ENCODE measurements around the gene LRPAP1. TPM values are rescaled to one million over a fixed set of nuclear protein-coding genes. Genes with fewer than 3 reads are reported as not detected.

LRPAP1 gene
- polyA plus RNA-seq, 1 of the 3 experiments (the other 2 are of a cell fraction) = 209 TPM

DNA sequence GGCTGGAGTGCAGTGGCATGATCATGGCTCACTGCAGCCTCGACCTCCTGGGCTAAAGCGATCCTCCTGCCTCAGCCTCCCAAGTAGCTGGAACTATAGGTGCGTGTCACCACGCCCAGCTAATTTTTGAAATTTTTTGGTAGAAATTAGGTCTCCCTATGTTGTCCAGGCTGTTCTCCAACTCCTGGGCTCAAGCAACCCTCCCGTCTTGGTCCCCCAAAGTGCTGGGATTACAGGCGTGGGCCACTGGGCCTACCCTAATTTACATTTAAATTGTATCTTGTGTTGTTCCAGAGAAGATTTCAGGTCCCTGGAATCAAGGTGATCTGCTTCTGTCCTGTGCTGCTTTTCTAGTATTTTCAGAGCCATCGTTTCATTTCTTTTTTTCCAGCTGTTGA lies 1.2 kb upstream of the LRPAP1 start:
- no peak for TF ChIP-seq SMC3 (IDR thresholded peaks at IDR 0.05; ENCODE audit: low read depth, low read length)
- no peak for TF ChIP-seq TAF1 (IDR thresholded peaks at IDR 0.05; ENCODE audit: borderline replicate concordance, low read depth, low read length)
- no peak for TF ChIP-seq USF2 (IDR thresholded peaks at IDR 0.05; ENCODE audit: borderline replicate concordance, low read depth, low read length)
- no peak for TF ChIP-seq YY1 (IDR thresholded peaks at IDR 0.05; ENCODE audit: low read depth)
- TF ChIP-seq REST (IDR thresholded peaks at IDR 0.05; ENCODE audit: low read depth, low read length) = no peak
- TF ChIP-seq FOXJ3 (CRISPR knock-in tag; IDR thresholded peaks at IDR 0.05) = no peak
- TF ChIP-seq, protein P1, sequence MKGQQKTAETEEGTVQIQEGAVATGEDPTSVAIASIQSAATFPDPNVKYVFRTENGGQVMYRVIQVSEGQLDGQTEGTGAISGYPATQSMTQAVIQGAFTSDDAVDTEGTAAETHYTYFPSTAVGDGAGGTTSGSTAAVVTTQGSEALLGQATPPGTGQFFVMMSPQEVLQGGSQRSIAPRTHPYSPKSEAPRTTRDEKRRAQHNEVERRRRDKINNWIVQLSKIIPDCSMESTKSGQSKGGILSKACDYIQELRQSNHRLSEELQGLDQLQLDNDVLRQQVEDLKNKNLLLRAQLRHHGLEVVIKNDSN (IDR thresholded peaks at IDR 0.05; ENCODE audit: borderline replicate concordance, low read depth) = no peak
- TF ChIP-seq FOSL2 (IDR thresholded peaks at IDR 0.05; ENCODE audit: borderline replicate concordance, low read depth) = no peak
- no peak for DNase-seq
- Histone ChIP-seq H3F3A (replicated peaks; ENCODE audit: insufficient read depth) (no peaks in the 10 kb centered on the region), H3K79me2 (ENCODE audit: insufficient read depth) (peaks cover 33% of the 10 kb centered on the region), H3K27me3 (ENCODE audit: insufficient read depth) (no peaks in the 10 kb centered on the region), H3K4me1 (ENCODE audit: control insufficient read depth in 1 of 2, insufficient read depth in 2 of 2, low read depth in 1 of 2, low read length in 1 of 2) (peaks cover 0 to 20% of the 10 kb centered on the region in 2 experiments; a peak in 1 of 4 replicates), H3K4me3 (ENCODE audit: low read depth in 2 of 2, low read length in 1 of 2) (no peak overlapping the region), H3K9me2 (no peaks in the 10 kb centered on the region), H4K20me1 (ENCODE audit: insufficient read depth) (peaks cover 28% of the 10 kb centered on the region), H3K9ac (no peak overlapping the region), H2AFZ (ENCODE audit: low read depth) (no peak overlapping the region), H3K4me2 (no peak overlapping the region), H3K9me3 (no peaks in the 10 kb centered on the region), H3K27ac (ENCODE audit: low read depth in 2 of 2, low read length in 1 of 2) (no peak overlapping the region), H3K36me3 (replicated peaks in 1 of 2; ENCODE audit: control insufficient read depth in 1 of 2, insufficient read depth in 2 of 2, low read length in 1 of 2) (peaks cover 0 to 4% of the 10 kb centered on the region in 2 experiments)
- POLR2A ChIA-PET = no interaction called here
- CTCF ChIA-PET = interaction anchor here (1.2 kb wide), 1 partner anchor 253 kb away, joined by 3 read pairs; no protein-coding TSS in a partner anchor
- WGBS (ENCODE audit: low lambda C conversion rate) = 82% methylated on average over 5 of the region's 7 CpGs

- CTCF ChIA-PET = interaction anchor here (1.2 kb wide), 1 partner anchor 253 kb away, joined by 3 read pairs; no protein-coding TSS in a partner anchor
- WGBS (ENCODE audit: low lambda C conversion rate) = 54% methylated on average over 22 of the region's 42 CpGs
- no peak overlapping the region for H3K9ac ChIP-seq
Measured at GRCh38 chr4:3532751-3533422, 665 bp upstream of the LRPAP1 start.

More at GRCh38 chr4:3532751-3533422, 665 bp upstream of the LRPAP1 start:
- TF ChIP-seq CHD2 (IDR thresholded peaks at IDR 0.05; ENCODE audit: low read length, partially characterized antibody) = no peak
- no peak for TF ChIP-seq USF2 (IDR thresholded peaks at IDR 0.05; ENCODE audit: borderline replicate concordance, low read depth, low read length)
- no peak for TF ChIP-seq RXRA (IDR thresholded peaks at IDR 0.05; ENCODE audit: borderline replicate concordance, low read depth)
- TF ChIP-seq FOXJ3 (CRISPR knock-in tag; IDR thresholded peaks at IDR 0.05) = no peak
- no peak for TF ChIP-seq EP300 (IDR thresholded peaks at IDR 0.05; ENCODE audit: borderline replicate concordance in 1 of 2, low read depth in 1 of 2, low read length in 1 of 2)
- TF ChIP-seq EZH2phosphoT487 (IDR thresholded peaks at IDR 0.05; ENCODE audit: borderline replicate concordance, low read depth) = no peak
- TF ChIP-seq, protein P2, sequence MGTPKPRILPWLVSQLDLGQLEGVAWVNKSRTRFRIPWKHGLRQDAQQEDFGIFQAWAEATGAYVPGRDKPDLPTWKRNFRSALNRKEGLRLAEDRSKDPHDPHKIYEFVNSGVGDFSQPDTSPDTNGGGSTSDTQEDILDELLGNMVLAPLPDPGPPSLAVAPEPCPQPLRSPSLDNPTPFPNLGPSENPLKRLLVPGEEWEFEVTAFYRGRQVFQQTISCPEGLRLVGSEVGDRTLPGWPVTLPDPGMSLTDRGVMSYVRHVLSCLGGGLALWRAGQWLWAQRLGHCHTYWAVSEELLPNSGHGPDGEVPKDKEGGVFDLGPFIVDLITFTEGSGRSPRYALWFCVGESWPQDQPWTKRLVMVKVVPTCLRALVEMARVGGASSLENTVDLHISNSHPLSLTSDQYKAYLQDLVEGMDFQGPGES (IDR thresholded peaks at IDR 0.05; ENCODE audit: low read depth, low read length) = no peak
- no peak for TF ChIP-seq TEAD4 (IDR thresholded peaks at IDR 0.05; ENCODE audit: borderline replicate concordance, insufficient read depth)
- no peak for TF ChIP-seq NFIC (IDR thresholded peaks at IDR 0.05; ENCODE audit: borderline replicate concordance)
- H3K79me2 ChIP-seq (ENCODE audit: insufficient read depth) = peaks cover 38% of the 10 kb centered on the region
- H3K4me1 ChIP-seq (ENCODE audit: control insufficient read depth in 1 of 2, insufficient read depth in 2 of 2, low read depth in 1 of 2, low read length in 1 of 2) = peaks cover 0 to 20% of the 10 kb centered on the region in 2 experiments; a peak in 1 of 4 replicates
- peaks cover 34% of the 10 kb centered on the region for H4K20me1 ChIP-seq (ENCODE audit: insufficient read depth)
- H3K4me2 ChIP-seq = peak overlapping the region; percentile 95
- no peaks in the 10 kb centered on the region for H3K9me3 ChIP-seq
- POLR2A ChIA-PET = no interaction called here
- H3K4me3 ChIP-seq (ENCODE audit: low read depth in 2 of 2, low read length in 1 of 2) = peak overlapping the region; percentile 34 to 88
- H3F3A ChIP-seq (replicated peaks; ENCODE audit: insufficient read depth) = no peaks in the 10 kb centered on the region
- peak overlapping the region; percentile 83 for H2AFZ ChIP-seq (ENCODE audit: low read depth)
- peaks cover 0 to 8% of the 10 kb centered on the region in 2 experiments for H3K36me3 ChIP-seq (replicated peaks in 1 of 2; ENCODE audit: control insufficient read depth in 1 of 2, insufficient read depth in 2 of 2, low read length in 1 of 2)
- DNase-seq = no peak
- H3K9me2 ChIP-seq = no peaks in the 10 kb centered on the region
- H3K27ac ChIP-seq (ENCODE audit: low read depth in 2 of 2, low read length in 1 of 2) = peak overlapping the region in 1 of 2 experiments; percentile 68; a peak in 1 of 4 replicates
- H3K27me3 ChIP-seq (ENCODE audit: insufficient read depth) = no peaks in the 10 kb centered on the region

Measured in SK-N-SH (cell line).